WTC11 (cell line): ENCODE measurements around the gene VSIG4. TPM values are rescaled to one million over a fixed set of nuclear protein-coding genes. Genes with fewer than 3 reads are reported as not detected.

Experiments used
- total RNA-seq: library from RNA; stranded (reverse); gene quantifications from 3 replicates; pipeline ENCODE4 v1.2.3, GENCODE V29; 2021

The VSIG4 gene
- total RNA-seq, 1 experiment from 2014 or later = 0.24 TPM

Other genes starting within 250 kb of the VSIG4 start
- gene HEPH, start 124.2 kb upstream of the VSIG4 start, total RNA-seq = 31.7 to 51.0 TPM (median 49.8 TPM) in 3 replicates